Uterus (tissue), 4 donors: ENCODE measurements around the gene DKK1. TPM values are rescaled to one million over a fixed set of nuclear protein-coding genes. Genes with fewer than 3 reads are reported as not detected.

Experiments used
- DNase-seq, 2 donors: peaks; one replicate each; pipeline ENCODE4 v3.0.0-alpha.2; 2019 to 2020
- H3K27ac ChIP-seq, 2 donors: fragments of 200-600 bp; sonication (generic); 1 replicate in 1 of 2; 2 replicates in 1 of 2; pipeline ENCODE4 v1.5.1; 2016 to 2018
- H3K27me3 ChIP-seq, 2 donors: fragments of 200-600 bp; sonication (generic); one replicate each; pipeline ENCODE4 v1.5.1; 2018 to 2019; ENCODE audit warnings: control low read depth in 1 of 2
- H3K36me3 ChIP-seq, 2 donors: fragments of 200-600 bp; sonication (generic); one replicate each; pipeline ENCODE4 v1.5.1; 2019; ENCODE audit warnings: control low read depth in 1 of 2
- H3K4me1 ChIP-seq, 2 donors: fragments of 200-600 bp; sonication (generic); one replicate each; pipeline ENCODE4 v1.5.1; 2018 to 2019; ENCODE audit warnings: control low read depth in 1 of 2
- H3K4me3 ChIP-seq, 2 donors: fragments of 200-600 bp; sonication (generic); 1 replicate in 1 of 2; 2 replicates in 1 of 2; pipeline ENCODE4 v1.5.1; 2018 to 2019; ENCODE audit warnings: mild to moderate bottlenecking in 1 of 2
- H3K9me3 ChIP-seq, 2 donors: fragments of 200-600 bp; sonication (generic); one replicate each; pipeline ENCODE4 v1.5.1; 2019; ENCODE audit warnings: control low read depth in 1 of 2
- POLR2A ChIP-seq, 2 donors: fragments of 450-650 bp; IDR thresholded peaks; one replicate each; pipeline ENCODE4 v1.6.1; 2016; ENCODE audit warnings: antibody characterized with exemption in 2 of 2, mild to moderate bottlenecking in 1 of 2, moderate library complexity in 1 of 2
- intact Hi-C: fragments of 100-400 bp; cut with DNase I; formaldehyde crosslinking; loops from one replicate; pipeline ENCODE4 v1.15.1; 2023; ENCODE audit warnings: low total_unique reads
- total RNA-seq, 4 donors: library from RNA; depleted of rRNA in 3 of 4; stranded (reverse); fragments of >200 nt in 3 of 4; gene quantifications; one replicate each; pipeline versions ENCODE4 v1.1.0 to v1.2.4, GENCODE V29; 2014 to 2023
- TF ChIP-seq, protein P1 (sequence below), 4 experiments: fragments of 200-600 bp in 2 of 4; fragments of 450-650 bp in 2 of 4; sonication (generic) in 2 of 4; IDR thresholded peaks; one replicate each; pipeline ENCODE4 v1.5.1; 2016 to 2019; ENCODE audit warnings: antibody characterized with exemption in 4 of 4, mild to moderate bottlenecking in 2 of 4, moderate library complexity in 1 of 4
- donor health status: DM: yes; HTN: yes; CAD: no.

DKK1 gene
- total RNA-seq, 4 donors from 2014 or later: 0.37 to 4.1 (median 0.59) TPM; not detected in 1

DNA sequence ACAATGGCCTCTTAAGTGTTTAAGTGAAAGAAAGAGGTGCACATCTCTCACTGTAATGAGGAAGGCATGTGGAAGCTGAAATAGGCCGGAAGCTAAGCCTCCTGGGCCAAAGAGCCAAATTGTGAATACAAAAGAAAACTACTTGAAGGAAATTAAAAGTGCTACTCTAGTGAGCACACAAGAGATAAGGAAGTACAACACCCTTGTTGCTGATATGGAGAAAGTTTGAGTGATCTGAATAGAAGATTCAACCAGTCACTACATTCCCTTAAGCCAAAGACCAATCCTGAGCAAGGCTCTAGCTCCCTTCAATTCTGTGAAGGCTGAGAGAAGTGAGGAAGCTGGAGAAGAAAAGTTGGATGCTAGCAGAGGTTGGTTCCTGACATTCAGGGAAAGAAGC lies 8.2 kb downstream of the DKK1 start:
- Histone ChIP-seq H3K9me3 (no peaks in the 10 kb centered on the region), H3K36me3 (no peaks in the 10 kb centered on the region), H3K27me3 (no peaks in the 10 kb centered on the region), H3K27ac (no peak overlapping the region), H3K4me1 (no peaks in the 10 kb centered on the region), H3K4me3 (no peak overlapping the region)
- TF ChIP-seq, protein P1, sequence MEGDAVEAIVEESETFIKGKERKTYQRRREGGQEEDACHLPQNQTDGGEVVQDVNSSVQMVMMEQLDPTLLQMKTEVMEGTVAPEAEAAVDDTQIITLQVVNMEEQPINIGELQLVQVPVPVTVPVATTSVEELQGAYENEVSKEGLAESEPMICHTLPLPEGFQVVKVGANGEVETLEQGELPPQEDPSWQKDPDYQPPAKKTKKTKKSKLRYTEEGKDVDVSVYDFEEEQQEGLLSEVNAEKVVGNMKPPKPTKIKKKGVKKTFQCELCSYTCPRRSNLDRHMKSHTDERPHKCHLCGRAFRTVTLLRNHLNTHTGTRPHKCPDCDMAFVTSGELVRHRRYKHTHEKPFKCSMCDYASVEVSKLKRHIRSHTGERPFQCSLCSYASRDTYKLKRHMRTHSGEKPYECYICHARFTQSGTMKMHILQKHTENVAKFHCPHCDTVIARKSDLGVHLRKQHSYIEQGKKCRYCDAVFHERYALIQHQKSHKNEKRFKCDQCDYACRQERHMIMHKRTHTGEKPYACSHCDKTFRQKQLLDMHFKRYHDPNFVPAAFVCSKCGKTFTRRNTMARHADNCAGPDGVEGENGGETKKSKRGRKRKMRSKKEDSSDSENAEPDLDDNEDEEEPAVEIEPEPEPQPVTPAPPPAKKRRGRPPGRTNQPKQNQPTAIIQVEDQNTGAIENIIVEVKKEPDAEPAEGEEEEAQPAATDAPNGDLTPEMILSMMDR (IDR thresholded peaks at IDR 0.05): no peak
- TF ChIP-seq POLR2A (IDR thresholded peaks at IDR 0.05): no peak
- intact Hi-C loops: no loop called here
- DNase-seq: no peak

DNA sequence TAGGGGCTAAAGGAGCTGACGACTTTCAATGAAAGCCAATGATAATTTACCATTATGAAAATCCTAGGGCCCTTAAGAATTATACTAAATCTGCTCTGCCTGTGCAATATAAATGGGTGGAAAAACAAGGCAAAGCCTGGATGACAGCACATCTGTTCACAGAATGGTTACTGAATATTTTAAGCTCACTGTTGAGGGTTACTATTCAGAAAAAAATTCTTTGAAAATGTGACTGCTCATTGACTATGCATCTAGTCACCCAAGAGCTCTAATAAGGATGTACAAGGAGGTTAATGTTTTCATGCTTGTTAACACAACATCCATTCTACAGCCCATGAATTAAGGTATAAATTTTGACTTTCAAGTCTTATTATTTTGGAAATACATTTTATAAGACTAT lies 8.9 kb downstream of the DKK1 start:
- DNase-seq: no peak
- Histone ChIP-seq H3K9me3 (no peaks in the 10 kb centered on the region), H3K27ac (no peak overlapping the region), H3K27me3 (no peaks in the 10 kb centered on the region), H3K36me3 (no peaks in the 10 kb centered on the region), H3K4me3 (no peak overlapping the region), H3K4me1 (no peaks in the 10 kb centered on the region)
- intact Hi-C loops: no loop called here
- TF ChIP-seq POLR2A (IDR thresholded peaks at IDR 0.05): no peak
- TF ChIP-seq, protein P1 (IDR thresholded peaks at IDR 0.05): no peak

DNA sequence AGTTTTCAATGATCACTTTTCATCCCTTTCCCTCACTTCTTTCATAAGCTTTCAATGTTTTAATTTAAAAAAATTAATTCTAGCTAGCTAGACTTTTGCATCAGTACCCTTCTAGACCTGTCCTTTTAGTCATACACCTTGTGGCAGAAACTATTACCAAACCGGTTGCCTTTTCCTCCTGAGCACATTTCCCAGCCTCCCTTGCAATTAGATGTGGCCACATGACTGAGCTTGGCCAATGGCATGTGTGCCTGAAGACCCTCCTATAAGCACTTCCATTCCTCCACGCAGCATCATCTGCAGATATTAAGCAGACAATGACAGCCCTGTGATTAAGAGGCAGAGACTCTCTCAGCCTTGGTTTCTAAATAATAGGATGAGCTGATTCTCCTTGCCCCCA lies 12.3 kb downstream of the DKK1 start:
- no peak for DNase-seq
- H3K9me3 ChIP-seq: no peaks in the 10 kb centered on the region
- H3K4me1 ChIP-seq: no peaks in the 10 kb centered on the region
- H3K27ac ChIP-seq: no peak overlapping the region
- intact Hi-C loops: no loop called here
- no peak overlapping the region for H3K4me3 ChIP-seq
- no peaks in the 10 kb centered on the region for H3K36me3 ChIP-seq
- TF ChIP-seq, protein P1 (IDR thresholded peaks at IDR 0.05): no peak
- TF ChIP-seq POLR2A (IDR thresholded peaks at IDR 0.05): no peak
- no peaks in the 10 kb centered on the region for H3K27me3 ChIP-seq

DNA sequence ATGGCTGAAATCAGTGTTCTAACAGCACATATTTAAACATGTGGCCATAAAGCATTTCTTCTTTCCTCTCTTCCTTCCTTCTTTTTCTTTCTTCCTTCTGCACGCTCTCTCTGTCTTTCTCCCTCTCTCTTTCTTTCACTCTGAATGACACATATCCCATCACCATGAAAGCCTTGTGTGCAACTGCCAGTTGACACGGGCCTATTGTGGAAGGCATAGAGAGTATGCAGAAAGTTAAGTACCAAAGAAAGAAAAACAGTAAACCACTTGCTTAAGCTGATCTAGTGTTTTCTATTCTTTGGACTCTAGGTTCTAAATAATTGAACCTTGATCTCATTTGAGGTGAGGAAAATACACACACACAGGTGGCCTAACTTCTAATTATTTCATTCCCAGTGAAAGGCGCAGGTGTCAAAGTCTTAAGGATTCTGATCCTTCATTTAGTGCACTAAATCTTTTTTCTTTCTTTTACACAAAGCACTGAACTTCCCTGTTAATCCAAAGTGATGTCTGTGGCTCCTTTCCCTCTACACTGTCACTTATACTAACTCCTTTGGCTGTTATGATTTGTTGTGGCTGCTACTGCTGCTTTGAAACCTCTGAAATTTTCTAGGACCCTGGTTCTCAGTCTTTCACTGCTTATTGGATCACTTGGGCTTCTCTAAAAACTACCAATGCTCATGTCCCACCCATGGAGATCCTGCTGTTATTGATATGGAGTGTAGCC lies 17.7 kb downstream of the DKK1 start:
- TF ChIP-seq POLR2A (IDR thresholded peaks at IDR 0.05): no peak
- TF ChIP-seq, protein P1 (IDR thresholded peaks at IDR 0.05): no peak
- intact Hi-C loops: no loop called here
- Histone ChIP-seq H3K27me3 (no peaks in the 10 kb centered on the region), H3K27ac (no peak overlapping the region), H3K9me3 (no peaks in the 10 kb centered on the region), H3K36me3 (no peaks in the 10 kb centered on the region), H3K4me1 (no peaks in the 10 kb centered on the region), H3K4me3 (no peak overlapping the region)
- DNase-seq: no peak

GRCh38 chr10:52332815-52333214 lies 18.7 kb downstream of the DKK1 start:
- TF ChIP-seq, protein P1 (IDR thresholded peaks at IDR 0.05): no peak
- no peak for TF ChIP-seq POLR2A (IDR thresholded peaks at IDR 0.05)
- Histone ChIP-seq H3K9me3 (no peaks in the 10 kb centered on the region), H3K27me3 (no peaks in the 10 kb centered on the region), H3K4me1 (no peaks in the 10 kb centered on the region), H3K4me3 (no peak overlapping the region), H3K36me3 (no peaks in the 10 kb centered on the region), H3K27ac (no peak overlapping the region)
- no peak for DNase-seq
- intact Hi-C loops: no loop called here
